GM10248 (cell line): Measurements from ENCODE around the gene SMYD3.
"Not testable (repeated sequence)": the region's sequence is repeated elsewhere in the genome, so short reads cannot be mapped to it uniquely, and the experiment has no call there.

Experiments
- CTCF ChIA-PET: fragments of 300-600 bp; sonication (Branson Sonifier 250); formaldehyde crosslinking; extraction: SDS; loops from one replicate; lab custom pipeline; 2021; ENCODE audit warnings: antibody characterized with exemption; lab: Yijun Ruan, JAX
- POLR2A ChIA-PET: fragments of 350-650 bp; sonication (Branson Sonifier 250); formaldehyde crosslinking; extraction: SDS; loops from one replicate; lab custom pipeline; 2020; ENCODE audit warnings: antibody characterized with exemption; lab: Yijun Ruan, JAX
- DNase-seq: peaks from one replicate; pipeline ENCODE4 v3.0.0; 2012; ENCODE audit errors: extremely low spot score
- CTCF ChIP-seq: IDR thresholded peaks from 2 replicates; pipeline ENCODE4 v1.5.1; 2012; ENCODE audit warnings: mild to moderate bottlenecking, low read depth; ENCODE audit errors: extremely low read depth, missing control alignments, control extremely low read depth

Gene SMYD3

GRCh38 chr1:245777752-245778151 is 729.3 kb downstream of the SMYD3 start:
- DNase-seq = no peak
- TF ChIP-seq CTCF = no peak
- ChIA-PET CTCF (no interaction called here), POLR2A (no interaction called here)

- ChIA-PET POLR2A (no interaction called here), CTCF (no interaction called here)
- TF ChIP-seq CTCF = no peak
- DNase-seq = no peak
These were observed 730.3 kb downstream of the SMYD3 start for GRCh38 chr1:245776694-245777332.

GRCh38 chr1:245776139-245776538 is 730.9 kb downstream of the SMYD3 start:
- DNase-seq = no peak
- ChIA-PET POLR2A (no interaction called here), CTCF (no interaction called here)
- no peak for TF ChIP-seq CTCF

GRCh38 chr1:245774931-245775330 is 732.1 kb downstream of the SMYD3 start:
- CTCF ChIA-PET = interaction anchor here (1.1 kb wide), 1 partner anchor 21 kb away, joined by 3 read pairs; no protein-coding TSS in a partner anchor
- DNase-seq, POLR2A ChIA-PET: not testable (repeated sequence)

- TF ChIP-seq CTCF = no peak
- DNase-seq = no peak
- POLR2A ChIA-PET = no interaction called here
- CTCF ChIA-PET = interaction anchor here (1.1 to 1.3 kb wide), 2 partner anchors 12 to 20 kb away, joined by 3 read pairs; no protein-coding TSS in a partner anchor
These were observed 732.9 kb downstream of the SMYD3 start for GRCh38 chr1:245774196-245774595.

GRCh38 chr1:245773344-245773743 is 733.7 kb downstream of the SMYD3 start:
- TF ChIP-seq CTCF = no peak
- POLR2A ChIA-PET = no interaction called here
- DNase-seq = no peak
- CTCF ChIA-PET = interaction anchor here (1.3 kb wide), 1 partner anchor 13 kb away, joined by 3 read pairs; no protein-coding TSS in a partner anchor

- CTCF ChIA-PET = no interaction called here
- TF ChIP-seq CTCF = no peak
- no peak for DNase-seq
- POLR2A ChIA-PET = no interaction called here
These were observed 734.3 kb downstream of the SMYD3 start for GRCh38 chr1:245772739-245773138.
